GM13977 (cell line): Measurements from ENCODE around the gene CARD16.

Experiments used
- DNase-seq: peaks from one replicate; pipeline ENCODE4 v3.0.0; 2012; ENCODE audit warnings: low spot score
- in situ Hi-C: fragments of 300-500 bp; cut with MboI; formaldehyde crosslinking; loops from one replicate; pipeline ENCODE4 v1.12.0; 2022; ENCODE audit warnings: low sequenced_read_pairs, low pct_unique_long_range_greater_than_20kb, mixed read lengths, inconsistent platforms; ENCODE audit not compliant: unreplicated experiment
- TF ChIP-seq, protein P1 (sequence below): IDR thresholded peaks from 2 replicates; pipeline ENCODE4 v1.5.1; 2012; ENCODE audit warnings: mild to moderate bottlenecking, control low read depth; ENCODE audit not compliant: insufficient read depth; ENCODE audit errors: extremely low read depth, missing control alignments

Gene CARD16

GRCh38 chr11:105027678-105028077 is 17.5 kb downstream of the CARD16 start:
- TF ChIP-seq, protein P1, sequence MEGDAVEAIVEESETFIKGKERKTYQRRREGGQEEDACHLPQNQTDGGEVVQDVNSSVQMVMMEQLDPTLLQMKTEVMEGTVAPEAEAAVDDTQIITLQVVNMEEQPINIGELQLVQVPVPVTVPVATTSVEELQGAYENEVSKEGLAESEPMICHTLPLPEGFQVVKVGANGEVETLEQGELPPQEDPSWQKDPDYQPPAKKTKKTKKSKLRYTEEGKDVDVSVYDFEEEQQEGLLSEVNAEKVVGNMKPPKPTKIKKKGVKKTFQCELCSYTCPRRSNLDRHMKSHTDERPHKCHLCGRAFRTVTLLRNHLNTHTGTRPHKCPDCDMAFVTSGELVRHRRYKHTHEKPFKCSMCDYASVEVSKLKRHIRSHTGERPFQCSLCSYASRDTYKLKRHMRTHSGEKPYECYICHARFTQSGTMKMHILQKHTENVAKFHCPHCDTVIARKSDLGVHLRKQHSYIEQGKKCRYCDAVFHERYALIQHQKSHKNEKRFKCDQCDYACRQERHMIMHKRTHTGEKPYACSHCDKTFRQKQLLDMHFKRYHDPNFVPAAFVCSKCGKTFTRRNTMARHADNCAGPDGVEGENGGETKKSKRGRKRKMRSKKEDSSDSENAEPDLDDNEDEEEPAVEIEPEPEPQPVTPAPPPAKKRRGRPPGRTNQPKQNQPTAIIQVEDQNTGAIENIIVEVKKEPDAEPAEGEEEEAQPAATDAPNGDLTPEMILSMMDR: no peak
- in situ Hi-C loops: no loop called here
- DNase-seq: no peak

- no peak for DNase-seq
- in situ Hi-C loops: no loop called here
- TF ChIP-seq, protein P1: no peak
These were observed 20.7 kb downstream of the CARD16 start for GRCh38 chr11:105024394-105024793.

- in situ Hi-C loops: no loop called here
- DNase-seq: no peak
- TF ChIP-seq, protein P1: no peak
These were observed 22.1 kb downstream of the CARD16 start, which contains the start of gene CASP5 for GRCh38 chr11:105023003-105023402. Gene CASP5, minus strand, starts transcription at chr11:105023168. Its CDS starts 32 bp downstream, at chr11:105023136.

GRCh38 chr11:105022527-105022926 is 22.6 kb downstream of the CARD16 start:
- TF ChIP-seq, protein P1: no peak
- in situ Hi-C loops: no loop called here
- DNase-seq: no peak

DNA sequence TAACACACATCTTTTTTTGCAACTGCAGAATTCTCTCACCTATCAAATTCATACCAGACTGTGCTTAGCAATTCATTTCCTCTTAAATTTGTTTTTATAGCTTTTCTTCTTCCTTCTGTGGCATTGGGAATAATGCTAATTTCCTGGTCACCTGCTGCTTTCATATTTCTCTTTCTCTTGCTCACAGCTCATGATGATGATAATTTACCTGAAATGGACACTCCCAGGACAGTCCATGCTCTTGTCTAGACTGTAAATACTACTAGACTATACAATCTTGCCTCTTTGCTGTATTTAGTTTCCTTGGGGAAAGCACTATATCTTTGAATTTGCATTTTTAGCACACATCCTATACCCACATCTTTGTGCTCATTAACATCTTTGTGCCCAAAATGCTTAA is 37.7 kb downstream of the CARD16 start:
- in situ Hi-C loops: no loop called here
- no peak for DNase-seq
- TF ChIP-seq, protein P1: no peak

DNA sequence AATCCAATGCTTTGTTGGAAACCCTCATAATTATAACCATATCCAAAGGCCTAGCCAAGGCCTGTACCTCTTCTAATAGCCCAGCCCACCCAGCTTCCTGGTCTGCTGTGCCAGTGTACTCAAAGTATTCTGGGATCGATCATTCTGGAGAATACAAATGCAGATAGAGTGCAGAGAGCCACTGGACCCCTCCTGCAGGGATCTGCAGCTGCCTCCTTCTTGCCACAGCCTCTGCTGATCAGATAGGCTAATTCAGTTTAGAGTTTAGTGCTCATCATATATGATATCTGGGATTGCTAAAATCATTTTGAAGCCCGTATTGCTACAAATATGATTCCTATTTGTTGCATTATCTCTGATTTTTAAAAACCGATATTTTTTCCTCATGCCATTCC is 39.7 kb downstream of the CARD16 start:
- TF ChIP-seq, protein P1: no peak
- no peak for DNase-seq
- in situ Hi-C loops: no loop called here

GRCh38 chr11:105004021-105004420 is 41.1 kb downstream of the CARD16 start:
- DNase-seq: no peak
- TF ChIP-seq, protein P1: no peak
- in situ Hi-C loops: no loop called here
